Activated CD4-positive, alpha-beta memory T cell treated with anti-CD3 and anti-CD28 coated beads for 36 hours (primary cell): ENCODE results near the gene UPK3A. TPM values are rescaled to one million over a fixed set of nuclear protein-coding genes. Genes with fewer than 3 reads are reported as not detected.
"Not testable (repeated sequence)": the region's sequence is repeated elsewhere in the genome, so short reads cannot be mapped to it uniquely, and the experiment has no call there.

Experiments
- CTCF ChIA-PET: fragments of 350-600 bp; sonication (Branson Sonifier 250); formaldehyde crosslinking; loops from one replicate; lab custom pipeline; 2021; ENCODE audit warnings: antibody characterized with exemption, inconsistent platforms; lab: Charles Lee
- POLR2A ChIA-PET: fragments of 350-600 bp; sonication (Branson Sonifier 250); formaldehyde crosslinking; loops from one replicate; lab custom pipeline; 2021; ENCODE audit warnings: antibody characterized with exemption; lab: Charles Lee
- DNase-seq: peaks from one replicate; pipeline ENCODE4 v3.0.0-alpha.2; 2020
- H3K27ac Mint-ChIP-seq: one replicate; pipeline ENCODE4 v1.8.0; 2021; ENCODE audit warnings: mixed read lengths
- H3K27me3 Mint-ChIP-seq: one replicate; pipeline ENCODE4 v1.8.0; 2021; ENCODE audit warnings: mixed read lengths
- H3K36me3 Mint-ChIP-seq: one replicate; pipeline ENCODE4 v1.8.0; 2021; ENCODE audit warnings: mixed read lengths
- H3K4me1 Mint-ChIP-seq: one replicate; pipeline ENCODE4 v1.8.0; 2021; ENCODE audit warnings: low read depth, mixed read lengths
- H3K4me3 Mint-ChIP-seq: one replicate; pipeline ENCODE4 v1.8.0; 2021; ENCODE audit warnings: mild to moderate bottlenecking, mixed read lengths
- H3K9me3 Mint-ChIP-seq: one replicate; pipeline ENCODE4 v1.8.0; 2021; ENCODE audit warnings: mixed read lengths
- intact Hi-C: fragments of 100-400 bp; cut with micrococcal nuclease; formaldehyde crosslinking; loops from one replicate; pipeline ENCODE4 v1.15.1; 2023
- total RNA-seq, 2 experiments: library from RNA; stranded (reverse); gene quantifications; one replicate each; pipeline ENCODE4 v1.2.3, GENCODE V29; 2021

Gene UPK3A
- total RNA-seq, 2 experiments from 2014 or later = not detected

DNA sequence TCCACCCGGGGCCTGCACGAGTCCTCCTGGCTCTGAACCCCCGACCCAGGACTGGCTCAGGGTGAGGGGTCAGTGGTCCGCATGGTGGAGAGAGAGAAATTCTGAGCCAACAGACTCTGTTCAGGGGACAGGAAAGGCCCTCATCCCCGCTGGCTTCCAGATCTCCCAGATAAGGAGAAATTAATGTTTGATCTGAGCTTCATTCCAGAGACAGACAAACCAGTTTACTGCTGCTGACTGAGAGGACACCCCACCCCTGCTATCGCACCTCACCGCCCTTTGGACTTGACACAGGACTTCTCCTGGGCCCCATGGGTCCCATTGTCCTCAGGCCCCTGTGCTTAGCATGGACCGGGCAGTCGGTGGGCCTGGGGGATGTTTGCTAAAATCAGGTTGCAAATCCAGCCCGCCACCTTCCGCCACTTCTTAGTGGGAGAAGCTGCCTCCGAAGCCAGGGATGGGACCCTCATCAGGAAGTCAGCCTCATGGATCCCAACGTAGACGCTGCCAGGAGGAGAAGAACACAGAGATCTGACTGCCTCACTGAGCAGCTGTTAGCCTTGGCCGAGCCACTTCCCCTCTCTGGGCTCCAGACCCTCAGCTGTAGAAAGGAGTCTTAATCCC is 11.2 kb upstream of the UPK3A start:
- Mint-ChIP-seq H3K36me3 (no peaks in the 10 kb centered on the region), H3K4me3 (no peak overlapping the region), H3K27ac (no peak overlapping the region), H3K9me3 (no peaks in the 10 kb centered on the region), H3K27me3 (peaks cover 13% of the 10 kb centered on the region), H3K4me1 (peaks cover 6% of the 10 kb centered on the region)
- DNase-seq = no peak
- intact Hi-C loops = no loop called here
- ChIA-PET POLR2A (no interaction called here), CTCF (no interaction called here)

- CTCF ChIA-PET = no interaction called here
- Mint-ChIP-seq H3K4me1 (peaks cover 5% of the 10 kb centered on the region), H3K36me3 (no peaks in the 10 kb centered on the region), H3K4me3 (no peak overlapping the region), H3K9me3 (no peaks in the 10 kb centered on the region), H3K27me3 (peaks cover 2% of the 10 kb centered on the region), H3K27ac (no peak overlapping the region)
- intact Hi-C loops = no loop called here
- POLR2A ChIA-PET = no interaction called here
- DNase-seq = no peak
Measured at GRCh38 chr22:45276507-45277105, 8.1 kb upstream of the UPK3A start.

DNA sequence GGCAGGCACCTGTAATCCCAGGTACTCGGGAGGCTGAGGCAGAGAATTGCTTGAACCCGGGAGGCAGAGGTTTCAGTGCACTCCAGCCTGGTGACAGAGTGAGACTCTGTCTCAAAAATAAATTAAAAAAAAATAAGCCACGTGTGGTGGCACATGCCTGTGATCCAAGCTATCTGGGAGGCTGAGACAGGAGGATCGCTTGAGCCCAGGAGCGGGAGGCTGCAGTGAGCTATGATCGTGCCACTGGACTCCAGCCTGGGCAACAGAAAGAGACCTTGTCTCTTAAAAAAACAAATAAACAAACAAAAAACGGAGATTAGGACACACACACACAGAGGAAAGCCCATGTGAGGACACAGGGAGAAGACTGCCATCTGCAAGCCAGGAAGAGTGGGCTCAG is 7.0 kb upstream of the UPK3A start:
- not testable (repeated sequence) for H3K4me1 Mint-ChIP-seq

GRCh38 chr22:45278125-45278524 is 6.6 kb upstream of the UPK3A start:
- CTCF ChIA-PET = no interaction called here

More for the DNA sequence above, 7.0 kb upstream of the UPK3A start:
- H3K27me3 Mint-ChIP-seq, POLR2A ChIA-PET, H3K27ac Mint-ChIP-seq, H3K36me3 Mint-ChIP-seq, CTCF ChIA-PET, H3K9me3 Mint-ChIP-seq, DNase-seq, H3K4me3 Mint-ChIP-seq, intact Hi-C loops: not testable (repeated sequence)

GRCh38 chr22:45280587-45280980 is 4.2 kb upstream of the UPK3A start:
- ChIA-PET CTCF (no interaction called here), POLR2A (no interaction called here)
- Mint-ChIP-seq H3K4me1 (peaks cover 5% of the 10 kb centered on the region), H3K9me3 (no peaks in the 10 kb centered on the region), H3K36me3 (no peaks in the 10 kb centered on the region), H3K27me3 (peaks cover 7% of the 10 kb centered on the region), H3K27ac (no peak overlapping the region), H3K4me3 (no peak overlapping the region)
- no peak for DNase-seq
- intact Hi-C loops = no loop called here

More at GRCh38 chr22:45278125-45278524, 6.6 kb upstream of the UPK3A start:
- Mint-ChIP-seq H3K36me3 (no peaks in the 10 kb centered on the region), H3K27me3 (peaks cover 2% of the 10 kb centered on the region), H3K9me3 (no peaks in the 10 kb centered on the region), H3K4me3 (no peak overlapping the region), H3K4me1 (peaks cover 5% of the 10 kb centered on the region), H3K27ac (no peak overlapping the region)
- POLR2A ChIA-PET = no interaction called here
- intact Hi-C loops = no loop called here
- DNase-seq = no peak

GRCh38 chr22:45281010-45281409 is 3.7 kb upstream of the UPK3A start:
- intact Hi-C loops = no loop called here
- Mint-ChIP-seq H3K4me3 (no peak overlapping the region), H3K27ac (no peak overlapping the region), H3K9me3 (no peaks in the 10 kb centered on the region), H3K4me1 (peaks cover 5% of the 10 kb centered on the region), H3K27me3 (peaks cover 7% of the 10 kb centered on the region), H3K36me3 (no peaks in the 10 kb centered on the region)
- ChIA-PET POLR2A (no interaction called here), CTCF (no interaction called here)
- no peak for DNase-seq

GRCh38 chr22:45285263-45286058 is 712 bp downstream of the UPK3A start:
- intact Hi-C loops = no loop called here
- no peaks in the 10 kb centered on the region for H3K36me3 Mint-ChIP-seq
- peaks cover 9% of the 10 kb centered on the region for H3K27me3 Mint-ChIP-seq
- no peak overlapping the region for H3K27ac Mint-ChIP-seq
- no peaks in the 10 kb centered on the region for H3K9me3 Mint-ChIP-seq
- ChIA-PET POLR2A (no interaction called here), CTCF (no interaction called here)
- H3K4me3 Mint-ChIP-seq = no peak overlapping the region
- H3K4me1 Mint-ChIP-seq = no peaks in the 10 kb centered on the region
- DNase-seq = no peak

DNA sequence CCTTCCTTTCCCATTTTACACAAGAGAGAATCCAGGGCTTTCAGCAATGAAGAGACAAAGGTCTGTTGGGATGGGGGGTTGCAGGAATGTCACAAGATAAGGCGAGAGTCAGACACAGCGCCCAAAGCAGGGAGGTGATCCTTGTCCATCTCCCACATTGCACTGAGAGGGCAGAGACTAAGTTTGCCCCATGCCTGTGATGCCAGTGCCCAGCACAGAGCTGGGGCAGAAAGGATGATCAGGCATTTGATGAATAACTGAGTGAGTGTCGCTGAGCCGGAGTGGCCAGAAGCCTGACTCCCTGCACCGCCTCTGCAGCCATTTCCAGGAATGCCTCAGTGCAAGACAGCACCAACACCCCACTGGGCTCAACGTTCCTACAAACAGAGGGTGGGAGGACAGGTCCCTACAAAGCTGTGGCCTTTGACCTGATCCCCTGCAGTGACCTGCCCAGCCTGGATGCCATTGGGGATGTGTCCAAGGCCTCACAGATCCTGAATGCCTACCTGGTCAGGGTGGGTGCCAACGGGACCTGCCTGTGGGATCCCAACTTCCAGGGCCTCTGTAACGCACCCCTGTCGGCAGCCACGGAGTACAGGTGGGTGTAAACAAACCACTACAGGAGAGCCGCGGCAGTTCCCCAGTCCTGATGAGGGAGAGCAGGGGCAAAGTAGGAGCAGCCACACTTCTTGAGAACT is 2.3 kb downstream of the UPK3A start:
- H3K4me1 Mint-ChIP-seq = no peaks in the 10 kb centered on the region
- intact Hi-C loops = no loop called here
- ChIA-PET POLR2A (no interaction called here), CTCF (no interaction called here)
- H3K9me3 Mint-ChIP-seq = no peaks in the 10 kb centered on the region
- H3K27me3 Mint-ChIP-seq = peaks cover 9% of the 10 kb centered on the region
- H3K4me3 Mint-ChIP-seq = no peak overlapping the region
- DNase-seq = no peak
- no peaks in the 10 kb centered on the region for H3K36me3 Mint-ChIP-seq
- no peak overlapping the region for H3K27ac Mint-ChIP-seq

GRCh38 chr22:45290410-45290936 is 5.7 kb downstream of the UPK3A start:
- H3K4me3 Mint-ChIP-seq = no peak overlapping the region
- H3K27ac Mint-ChIP-seq = no peak overlapping the region
- no peak for DNase-seq
- no peaks in the 10 kb centered on the region for H3K4me1 Mint-ChIP-seq
- ChIA-PET CTCF (no interaction called here), POLR2A (no interaction called here)
- no peaks in the 10 kb centered on the region for H3K36me3 Mint-ChIP-seq
- H3K27me3 Mint-ChIP-seq = peaks cover 2% of the 10 kb centered on the region
- no peaks in the 10 kb centered on the region for H3K9me3 Mint-ChIP-seq
- intact Hi-C loops = no loop called here

DNA sequence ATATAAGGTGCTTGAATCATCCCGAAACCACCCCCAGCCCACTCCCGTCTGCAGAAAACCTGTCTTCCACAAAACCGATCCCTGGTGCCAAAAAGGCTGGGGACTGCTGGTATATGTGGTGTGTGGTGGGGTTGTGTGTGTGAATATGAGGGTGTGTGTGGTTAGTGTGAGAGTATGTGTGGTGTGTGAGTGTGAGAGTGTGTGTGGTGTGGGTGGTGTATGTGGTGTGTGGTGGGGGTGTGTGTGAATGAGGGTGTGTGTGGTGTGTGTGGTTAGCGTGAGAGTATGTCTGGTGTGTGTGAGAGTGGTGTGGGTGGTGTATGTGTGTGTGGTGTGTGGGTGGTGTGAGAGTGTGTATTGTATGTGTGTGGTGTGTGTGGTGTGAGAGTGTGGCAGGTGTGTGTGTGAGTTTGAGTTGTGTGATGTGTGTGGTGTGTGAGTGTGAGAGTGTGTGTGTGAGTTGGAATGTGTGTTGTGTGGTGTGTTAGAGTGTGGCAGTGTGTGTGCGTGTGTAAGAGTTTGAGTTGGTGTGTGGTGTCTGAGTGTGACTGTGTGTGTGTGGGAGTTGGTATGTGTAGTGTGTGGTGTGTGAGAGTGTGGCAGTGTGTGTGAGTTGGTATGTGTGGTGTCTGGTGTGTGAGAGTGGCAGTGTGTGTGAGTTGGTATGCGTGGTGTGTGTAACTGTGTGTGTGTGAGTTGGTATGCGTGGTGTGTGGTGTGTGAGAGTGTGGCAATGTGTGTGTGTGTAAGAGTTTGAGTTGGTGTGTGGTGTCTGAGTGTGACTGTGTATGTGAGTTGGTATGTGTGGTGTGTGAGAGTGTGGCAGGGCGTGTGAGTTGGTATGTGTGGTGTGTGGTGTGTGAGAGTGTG is 6.5 kb downstream of the UPK3A start:
- Mint-ChIP-seq H3K9me3 (no peaks in the 10 kb centered on the region), H3K27ac (no peak overlapping the region), H3K4me1 (peaks cover 4% of the 10 kb centered on the region), H3K4me3 (no peak overlapping the region), H3K36me3 (no peaks in the 10 kb centered on the region), H3K27me3 (no peaks in the 10 kb centered on the region)
- intact Hi-C loops = no loop called here
- ChIA-PET CTCF (no interaction called here), POLR2A (no interaction called here)
- DNase-seq = no peak

GRCh38 chr22:45291931-45292290 is 7.2 kb downstream of the UPK3A start:
- ChIA-PET POLR2A (no interaction called here), CTCF (no interaction called here)
- Mint-ChIP-seq H3K27ac (no peak overlapping the region), H3K27me3 (no peaks in the 10 kb centered on the region), H3K36me3 (no peaks in the 10 kb centered on the region), H3K9me3 (no peaks in the 10 kb centered on the region), H3K4me3 (no peak overlapping the region), H3K4me1 (peaks cover 10% of the 10 kb centered on the region)
- DNase-seq = no peak
- intact Hi-C loops = no loop called here
